Activated CD4-positive, alpha-beta T cell treated with anti-CD3 and anti-CD28 coated beads for 36 hours (primary cell): Measurements from ENCODE around the gene ATP6V0B. TPM values are rescaled to one million over a fixed set of nuclear protein-coding genes. Genes with fewer than 3 reads are reported as not detected.

Experiments
- ATAC-seq: fragments of 200-7000 bp; cut with Tn5 transposase; one replicate; pipeline ENCODE4 v1.10.0; 2021; ENCODE audit warnings: mild to moderate bottlenecking, moderate library complexity
- CTCF ChIA-PET: fragments of 350-600 bp; sonication (Branson Sonifier 250); formaldehyde crosslinking; loops from one replicate; lab custom pipeline; 2021; ENCODE audit warnings: antibody characterized with exemption; lab: Charles Lee
- POLR2A ChIA-PET: fragments of 350-600 bp; sonication (Branson Sonifier 250); formaldehyde crosslinking; loops from one replicate; lab custom pipeline; 2021; ENCODE audit warnings: antibody characterized with exemption, inconsistent platforms; lab: Charles Lee
- DNase-seq: peaks from one replicate; pipeline ENCODE4 v3.0.0-alpha.2; 2020
- H3K27ac Mint-ChIP-seq: one replicate; pipeline ENCODE4 v1.8.0; 2021; ENCODE audit warnings: mixed read lengths
- H3K27me3 Mint-ChIP-seq: one replicate; pipeline ENCODE4 v1.8.0; 2021; ENCODE audit warnings: mixed read lengths
- H3K36me3 Mint-ChIP-seq: one replicate; pipeline ENCODE4 v1.8.0; 2021; ENCODE audit warnings: low read depth, mixed read lengths
- H3K4me1 Mint-ChIP-seq: one replicate; pipeline ENCODE4 v1.8.0; 2021; ENCODE audit warnings: mixed read lengths
- H3K4me3 Mint-ChIP-seq: one replicate; pipeline ENCODE4 v1.8.0; 2021; ENCODE audit warnings: mild to moderate bottlenecking, moderate library complexity, mixed read lengths
- H3K9me3 Mint-ChIP-seq: one replicate; pipeline ENCODE4 v1.8.0; 2021; ENCODE audit warnings: low read depth, mixed read lengths
- intact Hi-C, 2 experiments: fragments of 100-400 bp; cut with DNase I in 1 of 2; cut with micrococcal nuclease in 1 of 2; formaldehyde crosslinking; loops; one replicate each; pipeline versions ENCODE4 v1.14.2 to v1.15.1; 2022 to 2024; cut with DNase I, micrococcal nuclease
- total RNA-seq, 2 experiments: library from RNA; stranded (reverse); gene quantifications; one replicate each; pipeline ENCODE4 v1.2.3, GENCODE V29; 2021

ATP6V0B gene
- total RNA-seq, 2 experiments from 2014 or later = 39.4 to 75.6 TPM

DNA sequence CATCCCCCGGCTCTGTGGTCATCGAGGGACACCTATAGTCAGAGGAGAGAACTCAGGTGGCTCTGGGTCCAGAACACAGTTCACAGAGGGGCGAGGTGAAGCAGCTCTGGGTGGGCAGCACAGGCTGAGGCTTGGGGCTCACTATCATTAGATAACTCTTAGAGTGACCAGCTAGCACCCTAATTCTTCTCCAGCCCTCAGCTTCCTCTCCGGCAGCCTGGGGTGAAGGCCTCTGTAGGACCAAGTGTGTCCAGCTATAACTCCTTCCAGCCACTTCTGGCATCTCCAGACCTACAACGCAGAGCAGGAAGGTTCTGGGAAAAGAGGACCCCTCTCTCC, 39.8 kb upstream of the ATP6V0B start:
- DNase-seq (no peak), ATAC-seq (no peak)
- intact Hi-C loops = loop anchor here (1.0 to 10.0 kb wide), 6 partner anchors 112 to 710 kb away; partner anchors contain the start of gene ST3GAL3 (in 1 of the 2)
- H3K4me1 Mint-ChIP-seq = peaks cover 14% of the 10 kb centered on the region
- CTCF ChIA-PET = interaction anchor here (0.6 to 6.1 kb wide), 59 partner anchors 9 to 708 kb away, joined by 3 to 136 read pairs (median 4); partner anchors contain the start of genes IPO13, KDM4A and PTPRF
- no peak overlapping the region for H3K27ac Mint-ChIP-seq
- H3K27me3 Mint-ChIP-seq = peaks cover 25% of the 10 kb centered on the region
- no peak overlapping the region for H3K4me3 Mint-ChIP-seq
- no peaks in the 10 kb centered on the region for H3K9me3 Mint-ChIP-seq
- POLR2A ChIA-PET = interaction anchor here (0.8 kb wide), 1 partner anchor 200 kb away, joined by 3 read pairs; no protein-coding TSS in a partner anchor
- peaks cover 4% of the 10 kb centered on the region for H3K36me3 Mint-ChIP-seq

DNA sequence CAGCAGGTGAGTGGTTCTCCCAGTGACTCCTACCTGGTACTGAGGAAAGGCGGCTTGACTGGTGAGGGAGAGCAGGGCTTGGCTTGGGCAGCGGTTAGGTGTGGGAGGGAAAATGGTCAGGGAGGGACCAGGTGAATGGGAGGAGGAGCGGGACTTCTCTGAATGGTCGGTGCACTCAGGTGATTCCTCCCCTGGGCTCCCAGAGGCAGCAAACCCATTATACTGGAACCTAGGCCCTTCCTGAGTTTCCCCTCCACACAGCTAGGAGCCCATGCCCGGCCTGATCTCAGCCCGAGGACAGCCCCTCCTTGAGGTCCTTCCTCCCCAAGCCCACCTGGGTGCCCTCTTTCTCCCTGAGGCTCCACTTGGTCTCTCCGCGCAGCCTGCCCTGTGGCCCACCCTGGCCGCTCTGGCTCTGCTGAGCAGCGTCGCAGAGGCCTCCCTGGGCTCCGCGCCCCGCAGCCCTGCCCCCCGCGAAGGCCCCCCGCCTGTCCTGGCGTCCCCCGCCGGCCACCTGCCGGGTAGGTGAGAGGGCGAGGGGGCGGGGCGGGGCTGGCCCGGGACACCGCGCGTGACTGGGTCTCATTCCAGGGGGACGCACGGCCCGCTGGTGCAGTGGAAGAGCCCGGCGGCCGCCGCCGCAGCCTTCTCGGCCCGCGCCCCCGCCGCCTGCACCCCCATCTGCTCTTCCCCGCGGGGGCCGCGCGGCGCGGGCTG, 38.9 kb upstream of the ATP6V0B start:
- peaks cover 14% of the 10 kb centered on the region for H3K4me1 Mint-ChIP-seq
- no peaks in the 10 kb centered on the region for H3K9me3 Mint-ChIP-seq
- peaks cover 25% of the 10 kb centered on the region for H3K27me3 Mint-ChIP-seq
- CTCF ChIA-PET = interaction anchor here (0.6 to 6.1 kb wide), 26 partner anchors 9 to 709 kb away, joined by 3 to 136 read pairs (median 6); partner anchors contain the start of gene IPO13
- H3K27ac Mint-ChIP-seq = no peak overlapping the region
- ATAC-seq (no peak), DNase-seq (no peak)
- intact Hi-C loops = loop anchor here (2.0 to 10.0 kb wide), 2 partner anchors 407 to 711 kb away; no protein-coding TSS in a partner anchor
- H3K36me3 Mint-ChIP-seq = peaks cover 8% of the 10 kb centered on the region
- H3K4me3 Mint-ChIP-seq = no peak overlapping the region
- POLR2A ChIA-PET = no interaction called here

DNA sequence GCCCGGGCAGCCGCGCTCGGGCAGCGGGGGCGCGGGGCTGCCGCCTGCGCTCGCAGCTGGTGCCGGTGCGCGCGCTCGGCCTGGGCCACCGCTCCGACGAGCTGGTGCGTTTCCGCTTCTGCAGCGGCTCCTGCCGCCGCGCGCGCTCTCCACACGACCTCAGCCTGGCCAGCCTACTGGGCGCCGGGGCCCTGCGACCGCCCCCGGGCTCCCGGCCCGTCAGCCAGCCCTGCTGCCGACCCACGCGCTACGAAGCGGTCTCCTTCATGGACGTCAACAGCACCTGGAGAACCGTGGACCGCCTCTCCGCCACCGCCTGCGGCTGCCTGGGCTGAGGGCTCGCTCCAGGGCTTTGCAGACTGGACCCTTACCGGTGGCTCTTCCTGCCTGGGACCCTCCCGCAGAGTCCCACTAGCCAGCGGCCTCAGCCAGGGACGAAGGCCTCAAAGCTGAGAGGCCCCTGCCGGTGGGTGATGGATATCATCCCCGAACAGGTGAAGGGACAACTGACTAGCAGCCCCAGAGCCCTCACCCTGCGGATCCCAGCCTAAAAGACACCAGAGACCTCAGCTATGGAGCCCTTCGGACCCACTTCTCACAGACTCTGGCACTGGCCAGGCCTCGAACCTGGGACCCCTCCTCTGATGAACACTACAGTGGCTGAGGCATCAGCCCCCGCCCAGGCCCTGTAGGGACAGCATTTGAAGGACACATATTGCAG, 38.2 kb upstream of the ATP6V0B start:
- Mint-ChIP-seq H3K9me3 (no peaks in the 10 kb centered on the region), H3K27ac (no peak overlapping the region), H3K27me3 (peaks cover 25% of the 10 kb centered on the region), H3K36me3 (peaks cover 8% of the 10 kb centered on the region), H3K4me3 (no peak overlapping the region), H3K4me1 (peaks cover 14% of the 10 kb centered on the region)
- DNase-seq (peak; percentile 51), ATAC-seq (no peak)
- intact Hi-C loops = loop anchor here in 1 of 2 experiments (10.0 kb wide), 1 partner anchor 712 kb away; no protein-coding TSS in a partner anchor
- CTCF ChIA-PET = interaction anchor here (0.6 to 6.1 kb wide), 4 partner anchors 9 to 211 kb away, joined by 3 to 96 read pairs (median 9); partner anchors contain the start of gene IPO13
- POLR2A ChIA-PET = no interaction called here

DNA sequence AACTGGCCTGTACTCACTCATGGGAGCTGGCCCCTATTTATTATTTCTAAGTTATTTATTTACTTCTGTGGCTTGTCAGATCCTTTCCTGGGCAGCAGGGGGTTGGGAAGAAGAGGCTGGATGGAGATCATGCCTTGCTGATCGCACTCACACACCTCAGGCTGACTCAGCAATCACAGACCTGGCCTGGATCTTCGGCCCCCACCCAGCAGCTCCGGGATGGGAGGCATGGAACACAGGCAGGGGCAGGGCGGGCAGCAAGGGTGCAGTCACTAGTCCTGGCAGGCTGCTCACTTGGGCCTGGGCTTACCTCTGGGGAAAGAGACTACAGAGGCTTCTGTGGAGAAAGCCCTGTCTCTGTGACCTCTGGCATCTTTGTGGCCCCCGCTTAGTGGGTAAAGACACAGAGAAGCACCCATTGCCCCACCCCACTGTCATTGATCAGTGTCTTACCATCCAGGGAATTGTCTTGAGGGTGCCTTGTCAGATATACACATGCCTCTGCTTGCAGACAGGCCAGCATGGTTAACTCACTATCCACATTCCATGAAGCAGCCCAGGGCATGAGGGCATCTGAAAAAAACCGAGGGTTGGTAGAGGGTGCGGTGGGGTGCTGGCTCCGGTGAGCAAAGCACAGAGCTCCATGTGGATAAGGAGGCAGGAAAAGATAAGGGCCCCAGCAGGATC, 37.4 kb upstream of the ATP6V0B start:
- intact Hi-C loops = loop anchor here in 1 of 2 experiments (10.0 kb wide), 1 partner anchor 713 kb away; no protein-coding TSS in a partner anchor
- POLR2A ChIA-PET = no interaction called here
- peaks cover 8% of the 10 kb centered on the region for H3K36me3 Mint-ChIP-seq
- H3K9me3 Mint-ChIP-seq = no peaks in the 10 kb centered on the region
- DNase-seq (no peak), ATAC-seq (no peak)
- peaks cover 14% of the 10 kb centered on the region for H3K4me1 Mint-ChIP-seq
- CTCF ChIA-PET = interaction anchor here (2.1 to 6.1 kb wide), 3 partner anchors 8 to 174 kb away, joined by 8 to 96 read pairs (median 10); partner anchors contain the start of gene IPO13
- peaks cover 25% of the 10 kb centered on the region for H3K27me3 Mint-ChIP-seq
- H3K27ac Mint-ChIP-seq = no peak overlapping the region
- no peak overlapping the region for H3K4me3 Mint-ChIP-seq

DNA sequence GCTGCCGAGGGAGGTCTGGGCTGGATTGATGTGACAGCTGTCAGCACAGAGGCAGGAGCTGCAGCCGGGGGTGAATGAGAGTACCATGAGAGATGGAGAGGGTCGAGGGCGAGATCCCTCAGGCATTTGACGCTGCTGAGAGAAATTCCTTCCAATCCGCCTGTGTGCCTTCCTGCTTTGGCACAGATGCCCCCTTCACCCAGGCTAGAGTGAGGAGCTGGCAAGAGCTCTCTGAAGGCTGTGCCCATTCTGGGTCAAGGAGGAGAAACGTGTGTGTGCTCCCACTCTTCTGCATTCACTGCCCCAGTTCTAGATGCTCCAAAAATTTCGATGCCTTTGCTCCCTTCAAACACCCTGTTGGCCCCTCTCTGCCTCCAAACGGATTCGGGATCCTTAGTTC, 36.4 kb upstream of the ATP6V0B start:
- peaks cover 14% of the 10 kb centered on the region for H3K36me3 Mint-ChIP-seq
- H3K4me1 Mint-ChIP-seq = peaks cover 7% of the 10 kb centered on the region
- ChIA-PET POLR2A (no interaction called here), CTCF (interaction anchor here (1.7 to 6.1 kb wide), 5 partner anchors 7 to 175 kb away, joined by 3 to 96 read pairs (median 8); partner anchors contain the start of gene IPO13)
- H3K9me3 Mint-ChIP-seq = no peaks in the 10 kb centered on the region
- no peak for DNase-seq
- intact Hi-C loops = loop anchor here in 1 of 2 experiments (10.0 kb wide), 1 partner anchor 714 kb away; no protein-coding TSS in a partner anchor
- ATAC-seq = no peak
- H3K4me3 Mint-ChIP-seq = no peak overlapping the region
- H3K27me3 Mint-ChIP-seq = peaks cover 15% of the 10 kb centered on the region
- no peak overlapping the region for H3K27ac Mint-ChIP-seq

DNA sequence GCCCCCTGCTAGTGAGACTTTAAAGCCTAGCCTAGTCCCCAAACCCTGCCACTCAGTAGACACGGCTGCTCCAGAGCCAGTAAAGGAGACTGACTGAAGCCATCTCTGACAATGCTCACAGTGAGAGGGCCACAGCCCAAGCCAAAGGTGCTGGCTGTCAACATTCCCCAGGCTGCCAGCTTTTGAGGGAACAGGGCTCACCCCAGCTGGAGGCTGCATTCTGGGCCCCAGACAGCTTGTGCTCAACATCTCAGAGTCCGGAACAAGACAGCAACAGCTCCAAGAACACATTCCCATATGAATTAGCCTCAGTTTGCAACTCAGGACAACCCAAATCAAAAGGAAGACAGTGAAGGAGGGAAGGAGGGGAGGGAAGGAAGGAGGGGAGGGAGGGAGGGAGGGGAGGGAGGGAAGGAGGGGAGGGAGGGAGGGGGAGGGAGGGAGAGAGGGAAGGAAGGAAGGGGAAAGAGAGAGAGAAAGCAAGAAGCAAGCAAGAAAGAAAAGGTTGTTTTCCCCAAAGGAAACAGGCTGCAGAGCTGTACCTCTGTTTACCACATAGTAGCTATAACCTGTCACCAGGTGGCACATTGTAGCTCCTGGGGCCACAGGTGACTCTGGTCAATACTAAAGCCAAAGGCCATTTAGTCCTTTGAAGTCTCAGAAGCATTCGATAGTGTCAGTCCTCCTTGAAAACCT, 35.7 kb upstream of the ATP6V0B start:
- DNase-seq (no peak), ATAC-seq (no peak)
- H3K36me3 Mint-ChIP-seq = peaks cover 14% of the 10 kb centered on the region
- peaks cover 3% of the 10 kb centered on the region for H3K4me1 Mint-ChIP-seq
- no peaks in the 10 kb centered on the region for H3K9me3 Mint-ChIP-seq
- H3K27me3 Mint-ChIP-seq = peaks cover 12% of the 10 kb centered on the region
- ChIA-PET POLR2A (no interaction called here), CTCF (interaction anchor here (0.6 to 2.0 kb wide), 5 partner anchors 9 to 176 kb away, joined by 3 to 8 read pairs (median 3); no protein-coding TSS in a partner anchor)
- H3K4me3 Mint-ChIP-seq = no peak overlapping the region
- H3K27ac Mint-ChIP-seq = no peak overlapping the region
- intact Hi-C loops = loop anchor here in 1 of 2 experiments (10.0 kb wide), 1 partner anchor 714 kb away; no protein-coding TSS in a partner anchor

DNA sequence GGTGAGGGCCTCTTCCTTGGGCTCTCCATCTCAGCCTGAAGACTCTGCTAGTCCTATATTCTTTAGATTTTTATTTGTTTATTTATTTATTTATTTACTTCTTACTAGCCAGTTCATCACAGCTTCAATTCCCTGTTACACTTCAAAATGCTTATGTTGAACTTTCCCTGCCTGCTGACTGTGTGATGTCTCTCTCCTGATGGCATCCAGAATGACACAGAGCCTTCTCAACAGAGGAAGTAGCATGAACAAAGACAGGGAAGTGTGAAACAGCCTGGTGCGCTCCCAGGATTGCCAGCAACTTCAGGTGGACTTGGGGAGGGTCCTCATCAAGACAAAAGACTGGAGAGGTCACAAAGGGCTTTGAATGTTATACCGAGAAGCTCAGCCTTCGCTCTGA, 32.3 kb upstream of the ATP6V0B start:
- ChIA-PET POLR2A (no interaction called here), CTCF (interaction anchor here (0.7 to 5.9 kb wide), 2 partner anchors 7 to 335 kb away, joined by 3 to 96 read pairs; partner anchors contain the start of gene ARTN)
- peaks cover 22% of the 10 kb centered on the region for H3K36me3 Mint-ChIP-seq

DNA sequence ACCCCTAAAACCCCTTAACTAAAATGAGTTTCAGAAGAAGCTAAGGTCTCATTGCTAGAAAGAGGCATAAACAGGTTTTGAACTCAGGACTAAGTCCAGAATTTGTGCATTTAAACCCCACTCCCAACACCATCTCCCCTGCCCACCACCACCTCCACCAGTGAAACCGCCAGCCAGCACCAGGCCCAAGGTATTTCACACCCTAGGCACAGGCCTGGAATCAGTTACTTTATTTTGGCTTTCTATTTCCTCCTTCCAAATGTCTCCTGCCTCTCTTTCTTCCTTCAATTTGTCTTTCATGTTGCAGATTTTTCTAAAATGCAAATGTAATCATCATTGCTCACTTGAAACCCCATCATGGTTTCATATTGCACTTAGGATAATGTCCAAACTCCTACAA, 29.9 kb upstream of the ATP6V0B start:
- Mint-ChIP-seq H3K36me3 (peaks cover 19% of the 10 kb centered on the region), H3K27ac (peak overlapping the region; percentile 75), H3K27me3 (no peaks in the 10 kb centered on the region), H3K4me3 (peak overlapping the region; percentile 94), H3K9me3 (no peaks in the 10 kb centered on the region), H3K4me1 (peaks cover 30% of the 10 kb centered on the region)
- ChIA-PET CTCF (interaction anchor here (1.0 to 5.9 kb wide), 3 partner anchors 10 to 181 kb away, joined by 3 to 96 read pairs (median 20); partner anchors contain the start of gene ARTN), POLR2A (interaction anchor here (1.2 to 1.4 kb wide), 2 partner anchors 11 to 238 kb away, joined by 3 to 4 read pairs; partner anchors contain the start of genes ARTN and ST3GAL3)
- no peak for ATAC-seq
- intact Hi-C loops = loop anchor here (5.0 kb wide), 2 partner anchors 102 to 238 kb away; partner anchors contain the start of gene ST3GAL3 (in 1 of the 2)
- no peak for DNase-seq

More for the DNA sequence above, 32.3 kb upstream of the ATP6V0B start:
- intact Hi-C loops = no loop called here
- no peak overlapping the region for H3K4me3 Mint-ChIP-seq
- no peak overlapping the region for H3K27ac Mint-ChIP-seq
- H3K27me3 Mint-ChIP-seq = no peaks in the 10 kb centered on the region
- no peak for DNase-seq
- H3K4me1 Mint-ChIP-seq = peaks cover 17% of the 10 kb centered on the region
- H3K9me3 Mint-ChIP-seq = no peaks in the 10 kb centered on the region
- ATAC-seq = no peak

DNA sequence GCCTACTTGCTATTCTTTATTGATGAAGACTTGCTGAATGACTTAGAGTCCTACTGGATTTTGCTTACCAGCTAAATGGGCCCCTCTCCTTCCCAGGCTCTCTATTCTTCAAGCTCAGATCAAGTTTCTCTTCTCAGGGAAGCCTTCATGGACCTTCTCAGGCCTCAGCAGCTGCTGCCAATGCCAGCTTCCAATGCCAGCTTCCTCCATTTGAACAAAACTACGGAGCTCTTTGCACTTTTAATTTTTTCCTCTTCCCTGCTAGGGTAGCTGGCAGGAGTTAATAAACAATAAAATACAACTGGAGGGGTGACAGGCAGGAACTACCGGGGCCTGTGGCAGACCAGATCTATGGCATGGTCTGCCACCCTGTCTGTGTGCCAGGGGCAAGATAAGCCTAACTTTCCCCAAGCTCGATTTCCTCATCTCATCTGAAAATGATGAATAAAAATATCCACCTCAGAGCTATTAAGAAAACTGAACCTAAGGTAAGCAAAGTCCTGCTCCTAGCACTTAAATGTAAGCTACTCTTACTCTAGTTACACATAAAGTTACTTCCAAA, 29.0 kb upstream of the ATP6V0B start:
- intact Hi-C loops = loop anchor here (1.0 to 5.0 kb wide), 16 partner anchors 24 to 1021 kb away; partner anchors contain the start of genes ATP6V0B (in 2 of the 2), KDM4A (in 2 of the 2), ST3GAL3 (in 2 of the 2) and CCDC24 (in 1 of the 2)
- Mint-ChIP-seq H3K27ac (peak overlapping the region; percentile 96), H3K36me3 (peaks cover 19% of the 10 kb centered on the region), H3K9me3 (no peaks in the 10 kb centered on the region), H3K4me1 (peaks cover 36% of the 10 kb centered on the region), H3K27me3 (no peaks in the 10 kb centered on the region), H3K4me3 (peak overlapping the region; percentile 94)
- CTCF ChIA-PET = interaction anchor here (0.7 to 5.9 kb wide), 13 partner anchors 9 to 296 kb away, joined by 3 to 96 read pairs (median 3); partner anchors contain the start of genes ARTN, DPH2, KDM4A and ST3GAL3
- POLR2A ChIA-PET = interaction anchor here (0.6 to 1.4 kb wide), 3 partner anchors 12 to 239 kb away, joined by 3 to 4 read pairs (median 3); partner anchors contain the start of genes ARTN and ST3GAL3
- ATAC-seq = no peak
- no peak for DNase-seq
